NCI-H2196 (cell line): ENCODE measurements around the gene PLXNB1.
"Not testable (repeated sequence)": the region's sequence is repeated elsewhere in the genome, so short reads cannot be mapped to it uniquely, and the experiment has no call there.

ENCODE experiments used
- DNase-seq: peaks from one replicate; lab custom pipeline; 2025; ENCODE audit not compliant: unreplicated experiment; lab: John Stamatoyannopoulos, UW

Gene PLXNB1

GRCh38 chr3:48405971-48406370 lies 23.9 kb downstream of the PLXNB1 start:
- DNase-seq = no peak

GRCh38 chr3:48405343-48405881 lies 24.5 kb downstream of the PLXNB1 start:
- DNase-seq = no peak

DNA sequence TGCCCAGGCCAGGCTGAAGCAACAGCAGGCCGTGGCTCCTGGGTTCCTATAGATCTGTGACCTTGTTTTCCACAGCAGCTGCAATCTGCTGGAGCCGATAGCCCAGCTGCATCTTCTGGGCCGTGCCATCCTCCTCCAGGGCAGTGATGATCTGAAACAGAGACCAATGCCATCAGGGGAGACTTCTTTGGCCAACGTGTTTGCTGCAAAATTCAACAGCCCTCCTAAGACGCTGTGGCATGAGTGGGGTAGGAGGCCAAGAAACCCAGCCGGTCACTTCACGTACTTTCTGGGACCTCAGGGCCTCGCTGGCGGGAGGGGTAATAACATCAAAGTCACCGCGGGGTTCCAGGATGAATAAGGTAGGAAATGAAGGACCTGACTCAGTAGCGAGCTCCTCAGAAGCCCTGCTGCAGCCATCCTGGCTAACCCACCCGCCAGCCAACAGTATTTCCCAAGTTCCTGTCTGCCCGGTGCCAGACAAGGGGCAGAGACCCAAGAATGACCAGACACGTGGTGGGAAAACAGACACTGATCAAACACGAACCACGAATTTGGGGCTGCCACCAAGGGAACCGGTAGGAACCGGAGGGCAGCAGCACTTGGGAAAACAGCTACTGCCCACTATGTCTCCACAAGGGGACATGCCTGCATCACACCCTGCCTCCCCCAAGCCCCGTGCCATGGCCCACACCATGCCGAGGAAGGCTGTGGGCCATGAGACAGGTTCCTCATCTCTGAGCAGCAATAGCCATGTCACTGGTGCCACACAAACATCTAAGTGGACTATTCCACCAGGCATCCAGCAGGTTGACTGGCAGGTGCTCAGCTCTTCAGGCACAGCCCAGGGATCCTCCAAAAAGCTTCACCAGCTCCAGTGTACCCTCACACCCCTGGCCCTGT lies 25.2 kb downstream of the PLXNB1 start:
- no peak for DNase-seq

- no peak for DNase-seq
Observed at GRCh38 chr3:48403533-48404439, 26.1 kb downstream of the PLXNB1 start.

DNA sequence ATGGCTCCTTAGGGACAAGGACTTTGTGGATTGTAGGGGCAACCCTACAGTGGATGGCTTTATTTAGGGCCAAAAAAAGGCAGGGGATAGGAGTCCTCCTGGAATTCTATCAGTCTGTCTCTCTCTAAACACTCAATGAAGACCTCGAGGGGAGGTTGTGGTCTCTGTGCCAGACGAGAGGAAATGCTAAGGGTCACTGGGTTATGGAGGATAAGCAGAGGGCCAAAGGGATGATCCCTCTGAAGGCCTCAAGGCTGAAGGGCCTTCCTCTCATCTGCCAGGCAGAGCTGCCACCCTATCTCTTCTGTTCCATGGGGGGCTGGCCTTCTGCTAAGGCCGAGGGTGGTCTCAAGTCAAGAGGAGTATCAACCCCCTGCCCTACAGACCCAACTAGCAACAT lies 27.0 kb downstream of the PLXNB1 start:
- DNase-seq = no peak

DNA sequence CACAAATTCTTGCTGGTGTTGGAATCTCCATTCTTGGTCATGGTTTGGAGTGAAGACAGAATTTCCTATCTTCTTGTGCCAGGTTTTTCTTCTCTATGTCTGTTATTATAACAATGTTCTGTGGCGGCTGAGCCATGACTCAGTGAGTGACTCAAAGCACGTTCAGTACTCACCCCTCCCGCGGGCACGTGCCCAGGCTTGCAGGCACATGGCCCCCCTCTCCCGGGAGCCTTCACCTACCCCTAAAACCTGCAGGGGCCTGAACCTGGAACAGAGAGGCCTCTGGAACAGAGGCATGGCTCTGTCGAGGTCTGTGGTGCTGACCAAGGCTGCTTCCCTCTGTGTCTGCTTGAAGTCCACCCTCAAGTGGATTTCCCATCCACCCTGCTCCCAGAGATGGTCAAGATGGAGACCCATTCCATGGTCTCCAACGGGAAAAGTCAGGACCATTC lies 27.6 kb downstream of the PLXNB1 start:
- DNase-seq = no peak

- not testable (repeated sequence) for DNase-seq
Observed at GRCh38 chr3:48401434-48401901, 28.4 kb downstream of the PLXNB1 start.

DNA sequence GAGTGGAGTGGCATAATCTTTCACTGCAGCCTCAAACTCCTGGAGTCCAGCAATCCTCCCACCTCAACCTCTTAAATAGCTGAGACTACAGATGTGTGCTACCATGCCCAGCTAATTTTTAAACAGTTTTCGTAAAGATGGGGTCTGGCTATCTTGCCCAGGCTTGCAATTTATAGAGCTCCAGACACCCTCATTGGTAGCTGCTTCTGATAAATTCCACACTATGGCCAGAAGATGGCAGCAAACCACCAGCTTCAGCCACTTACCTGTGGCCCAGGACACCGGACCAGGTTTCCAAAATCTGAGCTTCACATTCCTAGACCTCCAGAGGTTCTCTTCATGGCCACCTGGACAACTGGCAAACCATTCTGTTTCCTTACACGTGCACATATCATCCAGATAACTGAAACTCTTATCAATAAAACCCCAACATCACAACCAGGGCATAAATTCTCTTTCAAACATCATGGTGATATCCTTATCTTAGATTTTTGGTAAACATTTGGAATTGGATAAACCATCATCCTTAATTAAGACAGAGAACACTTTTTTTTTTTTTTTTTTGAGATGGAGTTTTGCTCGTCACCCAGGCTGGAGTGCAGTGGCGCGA lies 29.0 kb downstream of the PLXNB1 start:
- DNase-seq = peak; percentile 29

DNA sequence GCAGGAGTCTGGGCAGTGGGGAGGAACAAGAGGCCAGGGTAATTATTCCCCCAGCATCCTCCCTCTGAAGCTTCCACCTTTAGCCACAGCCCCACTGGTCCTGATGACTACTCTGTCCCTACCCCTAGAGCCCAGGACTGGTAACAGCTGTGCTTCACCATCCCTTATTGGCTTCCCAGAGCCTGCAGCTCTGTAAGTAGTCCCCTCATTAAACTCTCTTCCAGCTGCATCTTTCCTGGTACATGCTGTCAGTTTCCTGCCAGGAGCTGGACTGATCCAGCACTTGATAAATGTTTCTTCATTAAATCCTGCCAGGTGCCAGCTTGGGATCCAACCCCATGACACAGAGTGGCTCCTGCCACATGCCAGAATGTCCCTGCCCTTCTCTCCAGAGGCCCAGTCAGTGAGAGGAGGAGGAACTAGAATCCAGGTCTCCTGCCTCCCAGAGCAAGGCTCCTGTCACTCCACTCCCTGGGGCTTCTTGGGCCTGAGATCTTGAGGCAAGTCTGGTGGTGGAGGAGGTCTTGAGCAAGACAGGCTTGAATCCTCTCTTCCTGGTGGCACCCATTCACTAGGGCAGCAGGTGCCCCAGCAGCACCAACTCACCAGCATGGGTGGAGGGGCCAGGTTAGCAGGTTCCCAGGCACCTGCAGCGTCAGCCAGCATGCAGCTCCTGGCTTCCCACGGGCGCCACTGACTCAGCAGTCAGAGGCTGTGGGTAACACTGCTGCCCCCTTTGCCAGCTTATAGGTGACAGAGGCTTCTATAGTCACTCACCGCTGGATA lies 30.3 kb downstream of the PLXNB1 start:
- no peak for DNase-seq

GRCh38 chr3:48398701-48399386 lies 31.0 kb downstream of the PLXNB1 start:
- DNase-seq = no peak

- DNase-seq = no peak
Observed at GRCh38 chr3:48397767-48398681, 31.9 kb downstream of the PLXNB1 start.

DNA sequence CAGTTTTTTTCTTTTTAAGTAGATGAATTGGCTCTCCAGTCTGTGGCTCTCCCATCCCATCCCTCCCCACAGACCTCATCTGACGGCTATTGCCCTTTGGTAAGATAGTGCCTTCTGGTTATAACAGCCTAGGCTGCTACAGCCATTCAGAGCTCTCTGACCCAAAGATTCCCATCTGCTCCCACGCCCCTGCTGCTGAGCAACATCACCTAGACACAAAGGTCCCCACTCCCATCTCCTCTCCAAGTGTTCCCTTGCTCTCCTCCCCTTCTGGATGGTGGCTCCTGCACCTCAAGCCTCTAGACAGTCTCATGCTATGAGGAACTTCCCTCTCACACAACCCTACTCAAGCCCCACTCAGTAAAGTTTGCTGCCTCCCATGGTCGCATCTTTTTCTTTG lies 34.2 kb downstream of the PLXNB1 start:
- DNase-seq = no peak

DNA sequence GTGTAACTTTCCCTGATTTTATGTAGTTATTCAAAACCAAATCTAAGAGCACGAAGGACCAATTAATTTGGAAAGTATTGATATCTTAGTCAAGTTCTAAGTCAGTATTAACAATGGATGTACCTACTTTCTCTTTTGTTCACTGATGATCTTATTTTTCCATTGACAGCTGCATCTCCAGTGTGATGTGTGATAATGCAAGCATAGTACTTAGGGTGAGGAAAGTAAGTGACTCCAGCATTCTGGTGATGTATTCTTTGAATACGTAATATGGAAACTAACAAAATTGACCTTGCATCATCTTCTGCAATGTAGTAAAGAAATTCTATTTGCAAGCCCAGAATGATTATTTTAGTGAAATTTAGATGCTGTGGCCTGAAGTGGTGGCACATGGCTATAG lies 35.5 kb downstream of the PLXNB1 start:
- no peak for DNase-seq

- no peak for DNase-seq
Observed at GRCh38 chr3:48388966-48389365, 40.9 kb downstream of the PLXNB1 start.

GRCh38 chr3:48387634-48388033 lies 42.3 kb downstream of the PLXNB1 start:
- no peak for DNase-seq

DNA sequence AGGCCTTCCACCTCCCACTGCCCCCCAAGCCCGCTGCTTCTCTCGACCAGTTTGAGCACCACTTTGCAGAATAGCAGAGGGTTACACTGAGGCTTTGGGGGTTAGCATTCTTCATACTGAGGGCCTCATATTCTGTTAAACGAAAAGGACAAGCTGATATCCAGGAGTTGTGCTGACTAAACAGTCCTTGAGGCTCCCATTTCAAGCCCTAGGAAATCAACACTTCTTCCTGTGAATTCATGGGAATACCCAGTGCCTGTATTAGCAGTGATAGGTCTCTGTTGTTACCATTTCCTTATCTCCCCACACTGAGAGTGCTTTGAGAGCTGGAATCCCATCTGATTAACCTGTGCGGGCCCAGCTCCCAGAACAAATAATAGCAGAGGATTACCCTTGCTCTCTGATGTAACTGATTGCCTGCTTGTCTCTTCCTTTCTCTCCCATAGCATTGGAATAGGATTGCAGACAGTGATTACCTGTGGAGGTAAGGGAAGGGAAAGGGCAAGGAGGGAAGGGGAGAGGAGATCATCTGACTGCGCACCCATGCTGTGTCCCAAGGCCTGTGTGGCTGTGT lies 56.9 kb downstream of the PLXNB1 start:
- no peak for DNase-seq

- DNase-seq = no peak
Observed at GRCh38 chr3:48372377-48372770, 57.5 kb downstream of the PLXNB1 start.

DNA sequence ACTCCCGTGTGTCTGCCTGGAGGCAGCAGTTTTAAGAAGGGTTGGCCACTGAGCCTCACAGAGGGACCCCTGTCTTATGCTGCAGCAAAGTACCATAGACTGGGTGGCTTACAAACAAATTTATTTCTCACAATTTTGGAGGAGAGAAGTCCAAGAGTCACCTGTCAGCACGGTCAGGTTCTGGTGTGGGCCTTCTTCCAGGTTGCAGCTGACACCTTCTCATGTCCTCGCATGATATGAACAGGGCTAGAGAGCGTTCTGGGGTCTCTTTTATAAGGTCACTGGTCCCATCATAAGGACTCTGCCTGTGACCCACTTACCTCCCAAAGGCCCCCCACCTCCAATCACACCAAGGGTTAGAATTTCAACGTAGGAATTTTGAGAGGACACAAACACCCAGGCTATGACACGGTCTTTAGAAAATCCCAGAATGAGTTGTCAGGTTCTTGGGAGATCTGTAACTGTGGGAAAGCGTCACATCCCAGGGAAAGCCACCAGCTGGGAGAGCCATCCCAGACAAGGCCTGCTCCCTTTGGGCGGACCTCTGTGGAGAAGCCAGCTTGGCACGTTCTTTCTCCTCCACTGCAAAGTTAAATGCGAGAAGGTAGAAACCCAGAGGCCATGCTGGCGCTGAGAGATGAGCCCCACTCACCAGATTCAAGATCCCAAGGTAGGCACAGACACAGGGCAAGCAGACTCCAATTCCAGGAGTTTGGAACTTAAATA lies 58.1 kb downstream of the PLXNB1 start, which contains the start of gene FBXW12:
Gene FBXW12, plus strand, starts transcription at position 569 of the 726 bp plus-strand sequence. CDS start 549 bp downstream, outside the sequence.
- DNase-seq = no peak
